Measurements from ENCODE around the gene RELN.

DNA sequence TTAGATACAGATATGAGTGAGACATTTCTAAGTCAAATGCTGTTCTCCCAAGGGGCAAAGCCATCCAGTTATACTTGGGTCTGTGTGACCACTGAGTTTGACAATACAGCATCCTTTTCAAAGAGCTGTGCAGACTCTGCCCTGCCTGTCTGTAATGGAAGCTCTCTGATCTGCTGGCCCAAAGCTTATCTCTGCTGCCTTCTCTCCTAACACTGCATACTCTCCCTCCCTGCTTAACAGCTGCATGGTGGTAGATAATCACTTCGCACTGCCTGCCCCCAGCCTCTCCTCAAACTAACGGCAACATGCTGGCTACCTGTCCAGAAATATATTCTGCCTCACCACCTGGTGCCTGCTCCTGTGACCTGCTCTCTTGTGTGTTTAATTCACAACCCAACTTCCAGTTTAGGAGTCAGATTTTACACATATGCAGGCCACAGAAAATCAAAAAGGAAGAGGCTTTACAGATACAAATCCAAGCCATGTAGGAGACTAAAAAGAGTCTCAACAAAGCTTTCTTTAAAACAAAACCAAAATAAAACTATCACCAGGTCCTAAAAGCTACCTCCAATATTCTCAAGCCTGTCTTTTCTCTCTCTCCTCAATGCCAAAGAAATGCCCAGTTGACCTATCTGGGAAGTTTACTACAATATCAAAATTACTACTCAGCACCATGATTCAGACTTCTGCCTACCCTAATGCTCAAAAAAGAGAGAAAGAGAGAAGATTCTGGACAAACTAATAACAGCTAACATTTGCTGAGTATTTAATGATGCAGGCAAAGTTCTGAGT, 145.6 kb downstream of the RELN start:
- TF ChIP-seq PHF21A (CRISPR knock-in tag; IDR thresholded peaks at IDR 0.05) (no peak), SMAD1 (CRISPR knock-in tag; IDR thresholded peaks at IDR 0.05; ENCODE audit: borderline replicate concordance, low read depth) (no peak), HMG20B (CRISPR knock-in tag; conservative IDR thresholded peaks at IDR 0.05) (no peak), POLR2A (IDR thresholded peaks at IDR 0.05; ENCODE audit: insufficient read depth in 1 of 2, low read depth in 2 of 2, low read length in 2 of 2) (no peak), TCF12 (IDR thresholded peaks at IDR 0.05) (no peak), TCF12 (CRISPR knock-in tag; IDR thresholded peaks at IDR 0.05) (no peak), HNF1B (CRISPR knock-in tag; IDR thresholded peaks at IDR 0.05) (no peak)
- TF ChIP-seq, protein P1, sequence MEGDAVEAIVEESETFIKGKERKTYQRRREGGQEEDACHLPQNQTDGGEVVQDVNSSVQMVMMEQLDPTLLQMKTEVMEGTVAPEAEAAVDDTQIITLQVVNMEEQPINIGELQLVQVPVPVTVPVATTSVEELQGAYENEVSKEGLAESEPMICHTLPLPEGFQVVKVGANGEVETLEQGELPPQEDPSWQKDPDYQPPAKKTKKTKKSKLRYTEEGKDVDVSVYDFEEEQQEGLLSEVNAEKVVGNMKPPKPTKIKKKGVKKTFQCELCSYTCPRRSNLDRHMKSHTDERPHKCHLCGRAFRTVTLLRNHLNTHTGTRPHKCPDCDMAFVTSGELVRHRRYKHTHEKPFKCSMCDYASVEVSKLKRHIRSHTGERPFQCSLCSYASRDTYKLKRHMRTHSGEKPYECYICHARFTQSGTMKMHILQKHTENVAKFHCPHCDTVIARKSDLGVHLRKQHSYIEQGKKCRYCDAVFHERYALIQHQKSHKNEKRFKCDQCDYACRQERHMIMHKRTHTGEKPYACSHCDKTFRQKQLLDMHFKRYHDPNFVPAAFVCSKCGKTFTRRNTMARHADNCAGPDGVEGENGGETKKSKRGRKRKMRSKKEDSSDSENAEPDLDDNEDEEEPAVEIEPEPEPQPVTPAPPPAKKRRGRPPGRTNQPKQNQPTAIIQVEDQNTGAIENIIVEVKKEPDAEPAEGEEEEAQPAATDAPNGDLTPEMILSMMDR (CRISPR knock-in tag; IDR thresholded peaks at IDR 0.05): no peak
